NCI-H1048 (cell line): ENCODE results near the gene MTHFD1.

Experiments used
- DNase-seq: peaks from one replicate; lab custom pipeline; 2025; lab: John Stamatoyannopoulos, UW

MTHFD1 gene

DNA sequence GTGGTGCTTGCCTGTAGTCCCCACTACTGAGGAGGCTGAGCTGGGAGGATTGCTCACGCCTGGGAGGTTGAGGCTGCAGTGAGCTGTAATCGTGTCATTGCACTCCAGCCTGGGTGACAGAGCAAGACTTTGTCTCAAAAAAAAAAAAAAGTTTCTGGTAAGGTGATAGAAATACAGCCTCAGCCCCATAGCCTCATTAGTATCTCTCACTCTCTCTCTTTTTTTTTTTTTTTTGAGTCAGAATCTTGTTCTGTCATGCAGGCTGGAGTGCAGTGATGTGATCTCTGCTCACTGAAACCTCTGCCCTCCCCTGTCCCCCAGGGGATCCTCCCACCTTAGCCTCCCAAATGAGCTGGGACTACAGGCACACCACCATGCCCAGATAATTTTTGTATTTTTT lies 19.2 kb downstream of the MTHFD1 start:
- DNase-seq, result no peak

DNA sequence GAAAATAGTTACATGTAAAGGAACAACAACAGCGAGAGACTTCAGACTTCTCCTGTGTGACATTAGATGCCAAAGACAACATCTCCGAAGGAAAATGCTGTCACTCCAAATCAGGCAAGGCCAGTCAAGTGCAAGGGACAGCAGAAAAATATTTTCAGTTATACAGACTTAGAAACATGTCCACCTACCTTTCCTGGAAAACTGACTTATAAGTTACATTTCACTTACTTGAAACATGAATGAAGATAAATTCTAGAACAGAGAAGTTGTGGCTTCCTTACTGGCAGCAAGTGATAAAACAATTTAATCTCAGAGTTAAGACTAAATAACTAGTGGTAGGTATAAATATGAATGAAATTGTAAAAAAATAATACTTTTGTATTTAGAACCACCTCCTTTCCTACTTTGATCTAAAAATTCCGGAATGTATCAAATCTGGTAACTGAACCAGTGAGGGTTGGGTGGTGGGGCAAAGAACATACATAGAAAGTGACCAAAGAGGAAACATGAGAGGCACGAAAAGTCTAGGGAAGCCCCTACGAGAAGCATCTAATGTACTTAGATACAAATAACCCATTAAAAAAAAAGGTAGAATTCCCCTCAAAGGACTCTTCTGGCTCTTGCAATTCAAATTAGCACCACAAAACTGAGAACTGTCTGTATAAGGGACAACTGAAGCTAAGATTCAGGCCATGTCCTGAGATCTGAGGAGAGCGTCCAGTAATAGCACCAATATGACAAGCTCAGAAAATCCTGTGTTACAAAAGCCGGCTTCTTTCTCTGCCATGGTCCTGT lies 21.2 kb downstream of the MTHFD1 start:
- no peak for DNase-seq

DNA sequence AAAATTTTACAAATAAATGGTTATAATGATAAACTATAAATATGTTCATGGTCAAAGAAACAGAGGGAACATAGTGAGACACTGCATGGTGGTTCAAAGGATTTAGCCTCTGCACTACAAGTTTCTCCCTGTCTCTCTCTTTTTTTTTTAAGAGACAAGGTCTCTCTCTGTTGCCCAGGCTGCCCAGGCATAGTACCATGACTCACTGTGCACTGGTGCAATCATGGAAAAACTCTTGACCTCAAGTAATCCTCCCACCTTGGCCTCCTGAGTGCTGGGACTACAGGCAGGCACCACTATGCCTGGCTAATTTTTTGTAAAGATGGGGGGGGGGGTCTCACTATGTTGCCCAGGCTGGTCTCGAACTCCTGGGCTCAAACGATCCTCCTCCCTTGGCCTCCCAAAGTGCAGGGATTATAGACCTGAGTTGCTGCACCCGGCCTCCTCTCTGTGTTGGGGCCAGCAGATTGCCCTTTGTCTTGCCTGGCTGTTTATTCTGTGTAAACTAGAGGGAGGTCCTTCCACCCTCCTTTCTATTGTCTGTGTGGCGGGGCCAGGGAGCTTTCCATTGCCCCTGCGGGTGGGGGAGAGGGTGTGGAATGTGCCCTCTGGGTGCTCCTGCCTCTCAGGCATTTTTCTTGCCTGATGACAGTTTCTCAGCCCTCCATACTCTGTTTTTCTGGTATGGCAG lies 22.1 kb downstream of the MTHFD1 start:
- DNase-seq, result no peak

DNA sequence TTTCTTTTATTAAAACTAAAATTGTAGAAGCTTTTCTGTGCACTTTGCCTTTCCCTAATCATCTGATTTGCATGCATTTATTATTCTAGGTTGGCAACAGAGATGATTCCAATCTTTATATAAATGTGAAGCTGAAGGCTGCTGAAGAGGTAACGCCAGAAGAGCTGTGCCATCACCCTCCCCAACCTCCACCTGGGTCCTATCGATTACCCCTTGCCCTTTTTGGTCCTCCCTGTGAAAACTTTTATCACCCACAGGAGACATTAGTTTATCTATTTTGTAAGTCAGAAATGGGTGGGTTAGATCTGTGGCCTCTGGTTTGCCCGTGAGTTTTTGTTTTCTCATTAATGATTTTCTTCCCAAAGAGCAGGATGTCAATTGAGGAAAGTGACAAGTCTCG lies 22.8 kb downstream of the MTHFD1 start:
- DNase-seq, result no peak

DNA sequence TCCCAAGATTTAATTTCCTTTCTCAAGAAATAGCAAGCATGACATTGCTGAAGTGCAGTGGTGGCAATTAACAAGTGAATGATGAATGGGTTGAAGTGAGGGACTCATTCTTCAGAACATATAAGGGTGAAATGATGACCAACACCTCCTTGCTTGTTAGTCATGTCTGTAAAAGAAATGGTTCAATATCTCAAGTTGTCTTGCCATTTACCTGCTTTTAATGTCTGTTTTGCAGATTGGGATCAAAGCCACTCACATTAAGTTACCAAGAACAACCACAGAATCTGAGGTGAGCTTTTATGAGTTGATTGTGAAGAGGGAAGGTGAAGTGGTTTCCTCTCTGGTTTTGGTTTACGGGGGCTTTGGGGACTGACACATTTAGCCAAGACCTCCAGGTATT lies 24.1 kb downstream of the MTHFD1 start:
- DNase-seq, result no peak

DNA sequence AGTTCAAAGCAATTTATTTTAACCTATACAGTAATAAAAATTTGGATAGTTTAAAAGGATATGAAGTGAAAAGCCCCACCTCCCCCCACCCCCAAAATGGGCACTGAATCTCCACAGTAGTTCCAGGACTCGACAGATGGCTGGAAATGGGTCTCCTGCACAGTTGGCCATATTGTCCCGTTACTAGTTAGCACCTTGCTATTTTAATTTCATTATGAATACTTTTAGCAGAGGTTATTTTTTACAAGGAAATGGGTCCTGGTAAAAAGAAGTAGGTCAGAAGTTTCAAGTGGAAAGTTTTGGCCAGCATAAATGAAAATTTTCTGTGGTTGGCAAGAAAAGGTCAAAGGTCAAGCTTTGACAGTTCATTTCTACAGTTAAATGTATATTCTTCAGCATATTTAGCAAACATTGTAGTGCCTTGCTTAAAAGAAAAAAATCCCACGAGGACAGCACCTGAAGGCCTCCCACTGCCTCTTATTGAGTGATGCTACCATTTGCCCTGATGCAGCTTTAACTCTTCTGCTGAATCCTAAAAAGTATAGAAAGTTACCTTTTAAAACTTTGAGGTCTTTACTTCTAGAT lies 28.3 kb downstream of the MTHFD1 start:
- DNase-seq, result no peak

DNA sequence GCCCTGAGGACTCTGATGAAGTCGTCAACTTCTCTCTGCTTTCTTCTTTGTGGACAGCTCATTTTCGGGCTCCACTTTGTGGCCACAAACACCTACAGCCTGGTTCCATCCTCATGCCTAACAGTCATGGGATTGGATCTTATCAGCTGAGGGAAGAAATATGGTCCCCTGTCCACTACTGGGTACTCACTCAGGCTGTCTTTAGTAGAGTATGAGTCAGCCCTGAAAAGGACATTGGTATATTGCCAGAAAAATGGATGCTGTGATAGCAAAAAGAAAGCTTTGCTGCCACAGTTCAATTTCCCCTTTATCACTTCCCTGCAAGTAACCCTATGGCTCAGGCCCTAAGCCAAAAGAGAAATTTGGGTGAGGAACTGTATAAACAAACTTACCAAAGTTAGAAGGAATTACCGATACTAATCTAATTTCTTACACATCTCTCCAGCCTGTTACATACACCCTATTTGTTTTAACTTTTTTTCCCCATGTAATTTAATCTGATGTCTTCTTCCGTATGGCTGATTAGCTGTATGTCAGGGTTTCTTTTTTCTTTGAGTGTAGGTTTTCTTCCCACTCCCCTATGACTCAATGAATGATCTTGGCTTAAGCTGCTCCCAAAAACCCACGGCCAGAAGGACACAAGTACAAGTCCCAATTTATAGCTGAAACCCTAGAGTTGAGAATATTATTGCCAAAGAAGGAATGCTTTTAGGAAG lies 29.1 kb downstream of the MTHFD1 start:
- DNase-seq, result no peak

DNA sequence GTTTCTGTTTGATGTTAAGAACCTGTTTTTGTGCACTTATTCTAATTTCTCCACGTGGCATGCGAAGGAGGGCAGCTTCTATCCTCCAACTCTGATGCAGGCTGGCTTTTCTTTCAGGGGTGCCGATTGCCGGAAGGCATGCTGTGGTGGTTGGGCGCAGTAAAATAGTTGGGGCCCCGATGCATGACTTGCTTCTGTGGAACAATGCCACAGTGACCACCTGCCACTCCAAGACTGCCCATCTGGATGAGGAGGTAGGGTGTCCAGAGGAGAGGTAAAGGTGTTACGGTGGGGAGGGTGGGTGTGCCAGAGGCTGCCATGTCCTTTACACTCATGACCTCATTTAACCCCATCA lies 29.6 kb downstream of the MTHFD1 start:
- no peak for DNase-seq

DNA sequence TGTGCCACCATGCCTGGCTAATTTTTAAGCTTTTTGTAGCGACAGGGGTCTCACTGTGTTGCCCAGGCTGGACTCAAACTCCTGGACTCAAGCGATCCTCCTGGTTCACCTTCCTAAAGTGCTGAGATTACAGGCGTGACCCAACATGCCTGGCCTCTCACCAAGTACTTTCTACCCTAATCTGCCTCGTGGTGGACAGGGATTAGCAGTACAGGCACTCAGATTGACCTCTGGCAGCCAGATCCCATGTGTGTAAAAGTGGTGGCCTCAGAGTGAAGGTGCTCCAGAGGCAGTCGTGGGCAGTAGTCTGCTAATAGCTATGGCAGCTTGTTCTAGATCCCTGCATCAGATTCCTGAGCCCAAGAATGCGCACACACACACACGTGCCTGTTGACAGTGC lies 30.9 kb downstream of the MTHFD1 start:
- no peak for DNase-seq

DNA sequence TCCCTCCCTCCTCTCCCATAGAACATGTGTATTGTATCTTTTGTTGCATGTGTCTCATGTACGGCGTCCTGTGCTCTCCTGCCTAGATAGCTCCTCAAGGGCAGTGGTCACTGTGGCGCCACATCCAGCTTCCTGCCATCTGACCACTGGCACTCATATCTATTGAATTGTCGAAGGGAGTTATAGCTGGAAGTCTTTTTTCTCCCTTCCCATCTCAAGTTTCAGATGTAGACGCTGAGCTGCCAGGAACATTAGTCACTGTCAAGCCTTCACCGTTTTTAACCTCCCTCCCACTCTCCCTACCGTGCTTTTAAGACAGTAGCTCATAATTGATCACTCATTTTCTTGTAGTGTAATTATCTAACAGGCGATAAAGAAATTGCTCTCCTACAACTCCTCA lies 33.0 kb downstream of the MTHFD1 start:
- no peak for DNase-seq

DNA sequence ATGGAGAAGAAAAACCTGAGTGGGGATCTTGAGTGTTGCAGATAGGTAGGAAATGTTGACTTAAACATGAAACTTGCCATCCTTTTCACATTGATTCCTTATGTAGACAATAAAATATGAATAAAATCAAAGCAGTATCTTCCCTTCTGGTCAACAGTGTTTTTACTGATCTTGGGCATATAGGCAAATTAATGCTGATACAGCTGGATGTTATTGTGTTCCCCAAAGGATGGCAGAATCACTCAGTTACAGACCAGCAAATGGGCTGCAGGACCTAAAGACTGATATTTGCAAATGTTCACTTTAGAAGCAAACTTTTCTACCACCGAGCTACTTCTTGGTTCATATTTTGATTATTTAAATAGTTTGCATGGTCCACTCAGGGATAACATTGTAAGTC lies 33.9 kb downstream of the MTHFD1 start:
- DNase-seq, result no peak

DNA sequence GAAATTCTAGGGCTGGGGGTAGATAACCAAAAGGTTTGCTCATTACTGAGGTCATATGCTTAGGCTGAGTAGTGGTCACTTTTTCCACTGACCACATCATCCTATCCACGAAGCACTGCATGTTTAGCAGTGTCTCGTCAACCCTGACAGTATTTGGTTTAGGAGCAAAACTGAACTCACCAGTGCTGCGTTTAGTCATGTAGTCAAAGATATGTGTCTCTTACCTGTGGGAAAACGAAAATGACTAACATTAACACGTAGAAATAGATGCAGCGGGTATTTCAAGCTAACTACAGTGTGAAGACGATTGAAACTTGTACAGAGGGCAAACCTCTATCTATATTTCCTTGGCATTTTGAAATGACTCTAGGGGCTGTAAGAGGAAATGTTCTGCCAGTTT lies 34.6 kb downstream of the MTHFD1 start:
- DNase-seq, result no peak

DNA sequence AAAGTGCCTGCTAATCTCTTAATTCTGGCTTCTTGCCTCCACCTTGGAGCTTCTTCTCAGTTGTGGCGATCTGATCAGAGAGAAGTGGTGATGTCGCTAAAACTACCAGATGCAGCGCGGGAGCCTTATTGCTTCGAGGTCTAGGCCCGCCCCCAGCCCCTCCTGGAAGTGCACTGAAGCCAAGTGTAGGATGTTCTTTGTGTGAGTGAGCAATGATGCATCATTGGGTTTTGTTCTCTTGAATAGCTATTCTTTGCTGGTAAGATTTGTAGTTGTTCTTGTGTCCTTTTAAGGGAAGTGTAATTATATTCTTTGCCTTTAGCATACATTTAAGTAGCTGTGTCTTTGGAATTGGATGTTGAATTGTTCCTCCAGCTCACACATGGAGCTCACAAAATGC lies 35.8 kb downstream of the MTHFD1 start:
- no peak for DNase-seq

DNA sequence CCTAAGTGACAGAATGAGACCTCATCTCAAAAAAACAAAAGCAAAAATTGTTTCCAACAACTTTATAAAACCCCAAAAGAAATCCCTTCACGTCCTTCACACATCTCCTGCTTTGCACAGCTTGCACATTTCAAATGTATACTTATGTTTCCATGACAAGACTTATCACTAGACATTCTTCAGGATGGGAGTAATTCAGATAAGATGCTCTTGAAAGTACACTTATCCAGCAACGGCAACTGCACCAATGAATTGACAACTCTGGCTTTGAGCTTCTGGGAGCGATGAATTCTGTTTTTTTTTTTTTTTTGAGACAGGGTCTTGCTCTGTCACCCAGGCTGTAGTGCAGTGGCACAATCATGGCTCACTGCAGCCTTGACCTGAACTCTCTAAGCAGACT lies 46.4 kb downstream of the MTHFD1 start:
- DNase-seq, result no peak

DNA sequence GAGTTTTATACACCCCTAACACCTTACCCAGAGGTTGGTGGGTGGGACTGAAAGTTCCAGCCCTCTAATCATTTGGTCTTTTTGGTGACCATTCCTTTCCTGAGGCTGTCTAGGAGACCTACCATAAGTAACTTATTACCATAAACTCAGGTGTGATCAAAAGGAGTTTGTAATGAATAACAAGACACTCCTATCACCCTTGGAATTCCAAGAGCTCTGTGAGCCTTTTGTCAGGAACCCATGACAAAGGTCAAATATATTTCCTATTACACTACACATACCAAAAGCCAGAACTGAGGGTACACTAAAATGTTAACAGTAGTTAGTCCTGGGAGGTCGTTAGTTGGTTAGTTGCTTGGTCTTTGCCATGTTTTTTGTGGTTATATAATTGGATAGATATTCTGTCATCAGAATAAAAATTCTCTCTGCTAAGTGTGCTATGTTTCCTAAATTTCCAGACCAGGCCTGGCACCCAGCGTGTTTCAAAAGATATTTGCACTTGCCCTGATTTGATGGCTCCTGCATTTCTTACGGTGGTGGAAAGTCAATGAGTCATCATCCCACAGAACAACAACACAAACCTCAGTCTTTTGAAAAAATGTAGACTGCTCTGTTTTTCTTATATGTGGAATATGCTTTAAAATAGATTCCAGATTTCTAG lies 50.2 kb downstream of the MTHFD1 start:
- DNase-seq, result no peak

DNA sequence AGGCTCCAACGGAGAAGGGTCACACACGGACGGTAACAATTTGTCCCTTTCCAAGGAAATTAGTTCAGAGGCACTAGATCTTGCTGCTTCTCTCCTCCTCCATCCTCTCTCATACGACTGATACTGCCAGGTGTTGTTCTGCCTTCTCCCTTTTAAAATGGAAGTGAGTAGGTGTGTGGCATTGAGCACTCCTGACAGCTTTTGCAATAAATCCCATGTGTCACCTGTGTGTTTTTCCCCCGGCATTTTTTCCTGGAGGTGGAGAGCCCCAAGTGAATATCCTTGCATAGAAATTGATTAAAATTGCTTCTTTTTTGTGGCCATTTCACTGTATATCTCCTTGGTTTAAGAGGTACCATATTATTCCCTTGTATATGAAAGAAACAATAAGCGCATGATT lies 51.0 kb downstream of the MTHFD1 start:
- DNase-seq, result no peak

DNA sequence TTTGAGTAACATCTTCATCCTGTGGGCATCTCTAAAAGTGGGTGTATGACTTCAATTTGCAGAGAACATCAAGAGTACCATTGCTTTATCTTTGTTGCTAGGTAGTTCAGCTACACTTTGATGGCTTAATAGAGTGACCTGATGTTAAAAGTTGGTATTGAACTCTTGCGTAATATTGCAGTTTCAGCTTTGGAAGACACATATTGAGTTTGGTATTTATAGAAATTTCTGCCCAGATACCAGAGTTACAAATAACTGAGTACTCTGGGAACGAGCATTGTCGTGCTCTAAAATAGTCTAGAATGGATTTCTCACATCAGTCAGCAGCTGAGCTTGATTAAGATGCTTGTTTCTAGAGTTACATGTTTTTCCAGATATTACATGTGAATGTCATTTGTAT lies 52.3 kb downstream of the MTHFD1 start:
- DNase-seq, result no peak

DNA sequence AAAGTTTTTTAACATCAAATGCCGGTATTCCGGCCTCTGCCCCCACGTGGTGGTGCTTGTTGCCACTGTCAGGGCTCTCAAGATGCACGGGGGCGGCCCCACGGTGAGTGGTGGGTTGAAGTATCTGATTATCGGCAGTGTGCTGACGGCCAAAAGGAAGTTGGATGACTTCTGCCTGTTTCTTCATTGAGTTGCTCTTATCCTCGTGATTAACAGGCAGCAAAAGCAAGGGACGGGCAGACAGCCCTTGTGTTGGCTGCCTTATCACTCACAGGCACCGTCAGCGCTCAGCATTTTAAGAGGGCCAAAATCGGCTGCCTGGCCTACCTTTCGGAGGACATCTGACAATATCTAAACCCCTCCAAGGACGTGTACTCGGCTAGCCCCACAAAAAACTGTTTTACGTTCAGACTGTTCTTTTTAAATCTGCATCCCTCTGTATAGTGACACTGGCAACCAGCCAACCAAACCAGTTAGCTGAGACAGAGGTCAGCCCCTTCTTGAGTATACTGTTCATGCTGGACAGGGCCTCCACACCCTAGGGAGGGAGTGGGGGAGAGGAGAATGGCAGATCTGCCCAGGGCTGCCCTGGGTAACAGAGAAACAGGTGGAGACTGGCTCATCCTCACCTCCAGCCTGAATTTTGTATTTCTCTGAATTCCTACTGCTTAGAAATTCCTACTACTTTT lies 54.3 kb downstream of the MTHFD1 start:
- no peak for DNase-seq

DNA sequence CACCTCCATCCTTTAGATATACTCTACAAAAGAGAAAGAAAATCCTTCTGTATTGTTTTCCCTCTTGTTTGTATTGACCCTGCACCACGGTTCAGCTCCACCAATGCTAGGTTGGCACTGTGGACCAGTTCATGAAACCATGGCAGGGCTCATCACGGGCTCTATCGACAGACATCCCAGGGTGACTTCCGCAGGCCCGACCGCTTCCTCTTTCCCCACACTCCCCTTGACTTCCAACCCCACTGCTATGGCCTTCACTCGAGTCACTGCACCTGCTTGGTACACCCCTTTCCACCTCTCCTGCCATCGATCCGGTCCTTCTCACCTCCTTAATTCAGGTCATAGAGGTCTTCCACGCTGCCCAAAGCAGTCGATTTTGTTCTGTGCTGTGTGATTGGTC lies 56.0 kb downstream of the MTHFD1 start:
- no peak for DNase-seq

DNA sequence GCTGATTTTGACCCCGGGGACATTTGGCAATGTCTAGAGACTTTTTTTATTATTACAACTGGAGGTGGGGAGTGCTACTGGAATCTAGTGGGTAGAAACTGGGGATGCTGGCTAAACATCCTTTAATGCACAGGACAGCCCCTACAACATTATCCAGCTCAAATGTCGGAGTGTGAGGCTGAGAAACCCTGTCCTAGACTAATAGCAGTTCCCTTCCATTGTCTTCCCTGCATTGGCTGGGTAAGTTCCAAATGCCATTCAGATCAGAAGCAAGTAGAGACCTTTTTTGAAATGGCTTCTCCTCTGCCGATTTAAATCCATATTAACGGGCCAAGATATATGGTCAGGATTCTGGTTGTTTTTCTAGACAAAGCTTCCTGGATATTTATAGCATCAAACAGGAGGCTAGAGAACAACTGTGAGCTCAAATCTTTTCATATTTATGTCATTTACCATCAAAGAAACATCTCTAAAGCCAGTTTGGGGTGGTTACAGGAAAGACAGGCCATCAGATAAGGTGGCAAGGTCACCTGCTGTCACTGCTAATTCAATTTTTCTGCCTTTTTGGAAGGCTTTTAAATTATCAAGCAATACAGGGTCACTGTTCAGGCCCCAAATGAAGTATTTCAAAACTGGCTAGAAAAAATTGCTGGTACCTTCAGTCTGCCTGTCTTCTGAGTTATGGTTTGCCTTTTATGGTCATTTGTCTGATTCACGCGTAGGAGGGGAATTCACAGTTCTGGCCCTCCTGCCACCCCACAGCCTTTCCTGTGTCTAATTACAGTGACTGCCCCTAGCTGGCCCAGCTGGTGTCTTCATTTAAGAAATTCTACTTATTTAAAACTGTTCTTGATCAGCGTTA lies 57.1 kb downstream of the MTHFD1 start:
- DNase-seq, result no peak
